Lower leg skin (tissue), 3 donors: ENCODE results near the gene PLEKHB2.

Experiments used
- POLR2A ChIP-seq, 2 donors: fragments of 450-650 bp; IDR thresholded peaks; one replicate each; pipeline ENCODE4 v1.6.1; 2016 to 2017; ENCODE audit warnings: antibody characterized with exemption in 2 of 2, mild to moderate bottlenecking in 1 of 2, moderate library complexity in 1 of 2
- TF ChIP-seq, protein P1 (sequence below), 3 donors: fragments of 450-650 bp; IDR thresholded peaks; one replicate each; pipeline ENCODE4 v1.5.1; 2016; ENCODE audit warnings: antibody characterized with exemption in 3 of 3, mild to moderate bottlenecking in 3 of 3, moderate library complexity in 2 of 3

GRCh38 chr2:131076707-131077106 is 28.4 kb upstream of the PLEKHB2 start:
- TF ChIP-seq POLR2A (IDR thresholded peaks at IDR 0.05), result no peak
- TF ChIP-seq, protein P1, sequence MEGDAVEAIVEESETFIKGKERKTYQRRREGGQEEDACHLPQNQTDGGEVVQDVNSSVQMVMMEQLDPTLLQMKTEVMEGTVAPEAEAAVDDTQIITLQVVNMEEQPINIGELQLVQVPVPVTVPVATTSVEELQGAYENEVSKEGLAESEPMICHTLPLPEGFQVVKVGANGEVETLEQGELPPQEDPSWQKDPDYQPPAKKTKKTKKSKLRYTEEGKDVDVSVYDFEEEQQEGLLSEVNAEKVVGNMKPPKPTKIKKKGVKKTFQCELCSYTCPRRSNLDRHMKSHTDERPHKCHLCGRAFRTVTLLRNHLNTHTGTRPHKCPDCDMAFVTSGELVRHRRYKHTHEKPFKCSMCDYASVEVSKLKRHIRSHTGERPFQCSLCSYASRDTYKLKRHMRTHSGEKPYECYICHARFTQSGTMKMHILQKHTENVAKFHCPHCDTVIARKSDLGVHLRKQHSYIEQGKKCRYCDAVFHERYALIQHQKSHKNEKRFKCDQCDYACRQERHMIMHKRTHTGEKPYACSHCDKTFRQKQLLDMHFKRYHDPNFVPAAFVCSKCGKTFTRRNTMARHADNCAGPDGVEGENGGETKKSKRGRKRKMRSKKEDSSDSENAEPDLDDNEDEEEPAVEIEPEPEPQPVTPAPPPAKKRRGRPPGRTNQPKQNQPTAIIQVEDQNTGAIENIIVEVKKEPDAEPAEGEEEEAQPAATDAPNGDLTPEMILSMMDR (IDR thresholded peaks at IDR 0.05), result no peak
